Kidney (tissue), 14 donors: Measurements from ENCODE around the gene PAQR6. TPM values are rescaled to one million over a fixed set of nuclear protein-coding genes. Genes with fewer than 3 reads are reported as not detected.

ENCODE experiments used
- DNase-seq, 5 donors: peaks; one replicate each; pipeline ENCODE4 v3.0.0-alpha.2; 2013 to 2020
- FAIRE-seq: peaks from 2 replicates; lab custom pipeline; 2012; peaks lifted over from hg19 to GRCh38; lab: Jason Lieb, UNC
- H3K27ac ChIP-seq, 2 donors: one replicate each; pipeline ENCODE4 v1.7.0; 2013; ENCODE audit warnings: low read depth in 2 of 2, low read length in 2 of 2, inconsistent platforms in 1 of 2
- H3K27me3 ChIP-seq: one replicate; pipeline ENCODE4 v1.7.1; 2013; ENCODE audit warnings: low read length, inconsistent platforms; ENCODE audit not compliant: control insufficient read depth, insufficient read depth
- H3K36me3 ChIP-seq, 3 donors: one replicate each; pipeline versions ENCODE4 v1.7.0 to v1.7.1; 2013; ENCODE audit warnings: low read length in 3 of 3, control low read depth in 1 of 3, inconsistent platforms in 1 of 3; ENCODE audit not compliant: insufficient read depth in 3 of 3, control insufficient read depth in 2 of 3
- H3K4me1 ChIP-seq, 3 donors: one replicate each; pipeline versions ENCODE4 v1.7.0 to v1.7.1; 2013; ENCODE audit warnings: low read length in 3 of 3, inconsistent platforms in 1 of 3, low read depth in 1 of 3; ENCODE audit not compliant: control insufficient read depth in 2 of 3, insufficient read depth in 2 of 3
- H3K4me3 ChIP-seq, 3 donors: one replicate each; pipeline versions ENCODE4 v1.7.0 to v1.8.1; 2013; ENCODE audit warnings: low read length in 3 of 3, control low read depth in 1 of 3, inconsistent platforms in 1 of 3
- H3K9ac ChIP-seq, 3 donors: one replicate each; pipeline versions ENCODE4 v1.7.0 to v1.7.1; 2013; ENCODE audit warnings: low read length in 3 of 3, control low read depth in 1 of 3, inconsistent platforms in 1 of 3
- H3K9me3 ChIP-seq, 3 donors: one replicate each; pipeline versions ENCODE4 v1.7.0 to v1.7.1; 2013; ENCODE audit warnings: low read length in 3 of 3, control low read depth in 1 of 3, inconsistent platforms in 1 of 3; ENCODE audit not compliant: control insufficient read depth in 2 of 3, insufficient read depth in 1 of 3
- intact Hi-C: fragments of 100-400 bp; cut with DNase I; formaldehyde crosslinking; loops from one replicate; pipeline ENCODE4 v1.11.1; 2022
- polyA plus RNA-seq: library from polyadenylated mRNA; stranded (reverse); fragments of 350-450 nt; fragmentation: Illumina TruSeq; extraction: RNeasy Lipid Tissue Mini Kit (QIAGEN cat#74804); gene quantifications from one replicate; pipeline ENCODE4 v1.2.3, GENCODE V29; 2014; ENCODE audit warnings: low read depth, low replicate concordance; ENCODE audit not compliant: insufficient read depth
- total RNA-seq: library from RNA; stranded (reverse); fragmentation: NEBNext Ultra II Directional; extraction: Animal tissue kit (Norgen Biotek cat#: 25700); gene quantifications from one replicate; pipeline ENCODE4 v1.2.1, GENCODE V29; 2021
- TF ChIP-seq, protein P1 (sequence below): IDR thresholded peaks from 3 replicates; pipeline ENCODE4 v1.5.1; 2012; ENCODE audit warnings: mild to moderate bottlenecking, moderate library complexity, borderline replicate concordance; ENCODE audit not compliant: insufficient read depth; ENCODE audit errors: extremely low read depth
- donor health status: control.
- donor health status: control.
- donor health status: control.
- donor health status: control.
- donor health status: control.
- donor health status: DM: yes; HTN: yes; CAD: no.
- donor health status: Normal renal cell carcinoma (clear cell type).

PAQR6 gene
- total and polyA plus RNA-seq, 2 donors from 2014 or later = 2.0 to 4.2 TPM

DNA sequence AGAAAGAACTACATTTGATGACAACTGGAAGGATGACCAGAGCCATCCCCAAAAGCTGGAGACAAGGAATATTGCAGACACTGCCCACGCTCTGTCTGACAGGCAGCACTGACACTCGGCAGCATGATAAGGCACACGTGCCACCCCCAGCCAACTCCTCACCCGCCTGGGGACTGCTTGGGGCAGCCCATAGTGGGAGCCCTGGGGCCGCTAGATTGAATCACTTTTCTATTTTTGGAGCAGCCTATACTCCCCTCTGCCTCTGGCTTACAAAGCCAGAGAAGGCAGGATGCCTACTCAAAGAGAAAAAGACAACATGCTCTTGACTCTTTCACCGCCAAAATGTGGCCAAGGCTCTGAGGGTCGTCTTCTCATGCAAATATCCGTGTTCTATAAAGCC is 33.4 kb upstream of the PAQR6 start:
- TF ChIP-seq, protein P1, sequence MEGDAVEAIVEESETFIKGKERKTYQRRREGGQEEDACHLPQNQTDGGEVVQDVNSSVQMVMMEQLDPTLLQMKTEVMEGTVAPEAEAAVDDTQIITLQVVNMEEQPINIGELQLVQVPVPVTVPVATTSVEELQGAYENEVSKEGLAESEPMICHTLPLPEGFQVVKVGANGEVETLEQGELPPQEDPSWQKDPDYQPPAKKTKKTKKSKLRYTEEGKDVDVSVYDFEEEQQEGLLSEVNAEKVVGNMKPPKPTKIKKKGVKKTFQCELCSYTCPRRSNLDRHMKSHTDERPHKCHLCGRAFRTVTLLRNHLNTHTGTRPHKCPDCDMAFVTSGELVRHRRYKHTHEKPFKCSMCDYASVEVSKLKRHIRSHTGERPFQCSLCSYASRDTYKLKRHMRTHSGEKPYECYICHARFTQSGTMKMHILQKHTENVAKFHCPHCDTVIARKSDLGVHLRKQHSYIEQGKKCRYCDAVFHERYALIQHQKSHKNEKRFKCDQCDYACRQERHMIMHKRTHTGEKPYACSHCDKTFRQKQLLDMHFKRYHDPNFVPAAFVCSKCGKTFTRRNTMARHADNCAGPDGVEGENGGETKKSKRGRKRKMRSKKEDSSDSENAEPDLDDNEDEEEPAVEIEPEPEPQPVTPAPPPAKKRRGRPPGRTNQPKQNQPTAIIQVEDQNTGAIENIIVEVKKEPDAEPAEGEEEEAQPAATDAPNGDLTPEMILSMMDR = no peak
- H3K27ac ChIP-seq = no peak overlapping the region
- FAIRE-seq = no peak

DNA sequence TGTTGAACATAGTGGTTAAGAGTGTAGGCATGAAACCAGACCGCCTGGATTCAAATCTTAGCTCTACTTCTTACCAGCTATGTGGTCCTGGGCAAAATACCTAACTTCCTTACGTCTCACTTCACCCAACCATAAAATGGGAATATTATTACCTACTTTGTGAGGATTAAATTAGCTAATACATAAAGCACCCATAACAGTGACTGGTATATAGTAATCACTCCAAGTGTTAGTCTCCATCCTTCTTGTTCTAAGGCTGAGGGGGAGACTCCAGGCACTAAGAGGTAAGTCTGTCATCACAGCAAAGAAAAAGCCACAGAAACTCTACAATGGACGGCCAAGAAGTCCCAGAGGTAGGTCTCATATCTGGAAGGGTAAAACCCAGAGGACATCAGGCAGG is 32.0 kb upstream of the PAQR6 start:
- intact Hi-C loops = no loop called here
- H3K4me3 ChIP-seq = no peak overlapping the region
- H3K9ac ChIP-seq = no peak overlapping the region
- no peak for FAIRE-seq
- H3K4me1 ChIP-seq = peaks cover 0 to 21% (median 18%) of the 10 kb centered on the region in 3 donors
- no peaks in the 10 kb centered on the region for H3K27me3 ChIP-seq
- peaks cover 5 to 33% (median 26%) of the 10 kb centered on the region in 3 donors for H3K36me3 ChIP-seq
- DNase-seq = no peak
- TF ChIP-seq, protein P1 = no peak
- no peaks in the 10 kb centered on the region for H3K9me3 ChIP-seq
- no peak overlapping the region for H3K27ac ChIP-seq

More for the DNA sequence above, 33.4 kb upstream of the PAQR6 start:
- H3K4me3 ChIP-seq = peak overlapping the region in 2 of 3 donors; percentile 93 to 95
- H3K27me3 ChIP-seq = no peaks in the 10 kb centered on the region
- H3K9ac ChIP-seq = peak overlapping the region in 2 of 3 donors; percentile 26 to 78
- intact Hi-C loops = no loop called here
- H3K9me3 ChIP-seq = no peaks in the 10 kb centered on the region
- peaks cover 3 to 26% (median 21%) of the 10 kb centered on the region in 3 donors for H3K36me3 ChIP-seq
- DNase-seq = peak in 1 of 5 donors; percentile 18
- peaks cover 0 to 21% (median 18%) of the 10 kb centered on the region in 3 donors for H3K4me1 ChIP-seq

DNA sequence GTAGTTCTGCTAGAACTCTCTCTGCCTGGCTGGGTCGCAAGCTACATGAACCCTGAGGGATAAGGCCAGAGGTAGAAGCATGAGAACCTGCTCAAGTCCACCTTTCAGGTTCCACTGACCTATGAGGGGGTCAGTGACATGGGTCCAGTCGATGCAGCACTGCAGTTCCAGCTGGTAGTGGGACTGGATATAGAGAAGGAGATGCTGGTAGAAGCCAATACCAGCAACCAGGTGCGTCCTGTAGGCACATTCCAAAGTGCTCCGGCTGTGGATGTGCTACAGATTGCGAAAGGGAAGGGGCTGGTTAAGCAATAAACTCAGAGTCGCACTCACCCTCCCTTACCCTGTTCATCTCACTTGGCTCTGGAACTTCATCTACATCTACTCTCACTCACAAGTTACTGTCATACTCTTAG is 29.1 kb upstream of the PAQR6 start:
- Histone ChIP-seq H3K9ac (no peak overlapping the region), H3K4me1 (peaks cover 0 to 11% (median 10%) of the 10 kb centered on the region in 3 donors), H3K36me3 (peaks cover 17 to 59% (median 51%) of the 10 kb centered on the region in 3 donors), H3K9me3 (no peaks in the 10 kb centered on the region), H3K27me3 (no peaks in the 10 kb centered on the region), H3K27ac (no peak overlapping the region), H3K4me3 (no peak overlapping the region)
- TF ChIP-seq, protein P1 = no peak
- FAIRE-seq (no peak), DNase-seq (no peak)
- intact Hi-C loops = no loop called here

DNA sequence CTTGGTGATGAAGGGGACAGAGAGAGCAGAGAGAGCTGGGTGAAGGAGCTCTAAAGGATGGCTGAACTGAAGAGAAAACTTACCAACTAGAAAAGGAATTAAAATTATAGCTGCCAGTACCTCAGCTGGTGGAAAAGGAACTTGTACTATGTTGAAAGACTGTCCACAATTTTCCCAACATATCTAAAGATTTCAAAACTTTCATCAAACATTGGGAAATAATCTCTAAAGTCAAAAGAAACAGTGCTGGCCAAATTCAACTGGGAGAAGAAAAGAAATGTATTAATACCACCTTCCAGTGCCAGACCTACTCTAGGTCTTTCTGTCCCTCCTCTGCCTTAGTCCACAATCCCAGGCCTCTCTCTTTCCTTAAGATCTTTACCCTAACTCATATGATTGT is 28.7 kb upstream of the PAQR6 start:
- Histone ChIP-seq H3K4me1 (peaks cover 0 to 7% (median 6%) of the 10 kb centered on the region in 3 donors), H3K36me3 (peaks cover 17 to 63% (median 54%) of the 10 kb centered on the region in 3 donors), H3K4me3 (no peak overlapping the region), H3K27me3 (no peaks in the 10 kb centered on the region), H3K27ac (no peak overlapping the region), H3K9me3 (no peaks in the 10 kb centered on the region), H3K9ac (no peak overlapping the region)
- TF ChIP-seq, protein P1 = no peak
- FAIRE-seq (no peak), DNase-seq (no peak)
- intact Hi-C loops = no loop called here
